HG03571 (cell line): ENCODE data around the gene SEBOX.

Source experiments
- ATAC-seq: cut with Tn5 transposase; IDR thresholded peaks from one replicate; pipeline ENCODE4 v1.9.1; 2021; ENCODE audit not compliant: unreplicated experiment

The SEBOX gene

GRCh38 chr17:28394337-28395116 lies 29.5 kb upstream of the SEBOX start:
- ATAC-seq, result no peak

GRCh38 chr17:28392491-28392890 lies 27.5 kb upstream of the SEBOX start:
- no peak for ATAC-seq

GRCh38 chr17:28391401-28391800 lies 26.4 kb upstream of the SEBOX start:
- no peak for ATAC-seq

- no peak for ATAC-seq
Observed at GRCh38 chr17:28390984-28391383, 26.0 kb upstream of the SEBOX start.

GRCh38 chr17:28390563-28390962 lies 25.6 kb upstream of the SEBOX start:
- no peak for ATAC-seq

- no peak for ATAC-seq
Observed at GRCh38 chr17:28390141-28390540, 25.1 kb upstream of the SEBOX start.

GRCh38 chr17:28388106-28388505 lies 23.1 kb upstream of the SEBOX start:
- ATAC-seq, result no peak

GRCh38 chr17:28386391-28386790 lies 21.4 kb upstream of the SEBOX start:
- no peak for ATAC-seq

- ATAC-seq, result no peak
Observed at GRCh38 chr17:28385406-28385805, 20.4 kb upstream of the SEBOX start.

- ATAC-seq, result no peak
Observed at GRCh38 chr17:28385037-28385400, 20.0 kb upstream of the SEBOX start.

- ATAC-seq, result peak; percentile 66
Observed at GRCh38 chr17:28384281-28385036, 19.5 kb upstream of the SEBOX start.

GRCh38 chr17:28381141-28381825 lies 16.3 kb upstream of the SEBOX start:
- ATAC-seq, result no peak

GRCh38 chr17:28379814-28380801 lies 15.1 kb upstream of the SEBOX start:
- no peak for ATAC-seq

- no peak for ATAC-seq
Observed at GRCh38 chr17:28372945-28373274, 7.9 kb upstream of the SEBOX start.

- ATAC-seq, result no peak
Observed at GRCh38 chr17:28372203-28372944, 7.4 kb upstream of the SEBOX start.

GRCh38 chr17:28371245-28372202 lies 6.5 kb upstream of the SEBOX start, which contains the start of gene SARM1:
TSS of gene SARM1 (plus strand) at chr17:28371694. CDS start at chr17:28372033, 339 bp downstream.
- ATAC-seq, result peak; percentile 68

- ATAC-seq, result no peak
Observed at GRCh38 chr17:28370744-28371103, 5.7 kb upstream of the SEBOX start.

GRCh38 chr17:28370035-28370743 lies 5.2 kb upstream of the SEBOX start, which contains the start of gene VTN:
TSS of gene VTN (minus strand) at chr17:28370307. CDS start at chr17:28370203, 104 bp downstream.
- no peak for ATAC-seq
